ENCODE measurements around the gene CHCHD10.
A peak's percentile ranks its signal among the peaks of the same experiment; 100 is the strongest.

CHCHD10 gene

GRCh38 chr22:23787600-23787896, 19.8 kb upstream of the CHCHD10 start:
- no peak for DNase-seq (ENCODE audit: low read depth)

GRCh38 chr22:23786752-23787599, 19.2 kb upstream of the CHCHD10 start, which contains the start of gene SMARCB1:
Gene SMARCB1, plus strand, starts transcription at chr22:23786966. Its CDS starts 204 bp downstream, at chr22:23787170.
- DNase-seq (ENCODE audit: low read depth) = peak; percentile 85

- DNase-seq (ENCODE audit: low read depth) = no peak
Observed at GRCh38 chr22:23786261-23786710, 18.5 kb upstream of the CHCHD10 start.

- DNase-seq (ENCODE audit: low read depth) = no peak
Observed at GRCh38 chr22:23784215-23784732, 16.5 kb upstream of the CHCHD10 start.

- no peak for DNase-seq (ENCODE audit: low read depth)
Observed at GRCh38 chr22:23783265-23784150, 15.7 kb upstream of the CHCHD10 start.

- no peak for DNase-seq (ENCODE audit: low read depth)
Observed at GRCh38 chr22:23782703-23783102, 14.9 kb upstream of the CHCHD10 start.

GRCh38 chr22:23782252-23782651, 14.5 kb upstream of the CHCHD10 start:
- DNase-seq (ENCODE audit: low read depth) = no peak

GRCh38 chr22:23781511-23782183, 13.9 kb upstream of the CHCHD10 start:
- no peak for DNase-seq (ENCODE audit: low read depth)

- DNase-seq (ENCODE audit: low read depth) = no peak
Observed at GRCh38 chr22:23781065-23781464, 13.3 kb upstream of the CHCHD10 start.

- no peak for DNase-seq (ENCODE audit: low read depth)
Observed at GRCh38 chr22:23780146-23780748, 12.5 kb upstream of the CHCHD10 start.

- no peak for DNase-seq (ENCODE audit: low read depth)
Observed at GRCh38 chr22:23779731-23780130, 12.0 kb upstream of the CHCHD10 start.

GRCh38 chr22:23779083-23779482, 11.3 kb upstream of the CHCHD10 start:
- no peak for DNase-seq (ENCODE audit: low read depth)

- no peak for DNase-seq (ENCODE audit: low read depth)
Observed at GRCh38 chr22:23778577-23778900, 10.8 kb upstream of the CHCHD10 start.

- no peak for DNase-seq (ENCODE audit: low read depth)
Observed at GRCh38 chr22:23777776-23778576, 10.2 kb upstream of the CHCHD10 start.

- DNase-seq (ENCODE audit: low read depth) = no peak
Observed at GRCh38 chr22:23775779-23776375, 8.1 kb upstream of the CHCHD10 start.

- DNase-seq (ENCODE audit: low read depth) = no peak
Observed at GRCh38 chr22:23774922-23775436, 7.2 kb upstream of the CHCHD10 start.

GRCh38 chr22:23774114-23774921, 6.5 kb upstream of the CHCHD10 start:
- no peak for DNase-seq (ENCODE audit: low read depth)

- DNase-seq (ENCODE audit: low read depth) = no peak
Observed at GRCh38 chr22:23773483-23774113, 5.8 kb upstream of the CHCHD10 start.
